ENCODE measurements around the gene FAM228B.
"Not testable (repeated sequence)": the region's sequence is repeated elsewhere in the genome, so short reads cannot be mapped to it uniquely, and the experiment has no call there.

The FAM228B gene

DNA sequence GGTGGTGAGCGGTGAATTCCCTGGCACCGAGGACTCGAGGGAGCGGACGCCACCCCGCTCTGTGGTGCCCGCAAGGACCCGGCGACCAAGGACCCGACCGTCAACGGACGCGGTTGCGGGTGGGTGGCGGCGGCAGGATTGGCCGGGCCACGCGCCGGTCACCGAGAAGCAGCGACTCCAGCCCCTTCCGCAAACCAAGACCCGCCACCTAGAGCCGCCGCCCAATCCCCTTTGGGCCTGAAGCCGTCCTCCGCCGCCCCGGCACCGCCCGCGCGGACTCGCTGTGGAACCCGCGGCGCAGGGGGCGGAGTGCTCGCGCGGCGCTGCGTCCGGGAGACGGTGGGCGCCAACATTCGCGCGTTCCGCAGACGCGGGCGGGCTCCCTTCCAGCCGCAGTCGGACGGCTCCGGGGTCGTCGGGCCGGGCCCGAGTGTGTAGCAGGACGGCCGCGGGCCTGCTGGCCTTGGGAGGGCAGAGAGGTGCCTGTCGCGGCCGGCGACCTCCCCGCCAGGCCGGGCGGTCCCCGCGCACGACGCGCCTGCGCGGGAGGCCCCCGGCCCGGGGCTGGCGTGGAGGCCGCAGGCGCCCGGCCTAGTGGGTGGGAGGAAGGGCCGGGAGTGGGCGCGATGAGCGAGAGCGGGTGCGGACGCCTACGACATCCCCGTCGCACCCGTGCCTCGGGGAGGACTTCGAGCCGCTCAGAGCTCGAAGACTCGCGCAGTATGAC is at the start of gene FAM228B, which contains the start of gene PFN4:
Gene FAM228B, plus strand, starts transcription at position 275 of the 727 bp plus-strand sequence. CDS start 893 bp downstream, outside the sequence.
Gene PFN4, minus strand, starts transcription at position 140 of the 727 bp plus-strand sequence. CDS start 799 bp downstream, outside the sequence.
- DNase-seq (ENCODE audit: low read depth): peak; percentile 48

DNA sequence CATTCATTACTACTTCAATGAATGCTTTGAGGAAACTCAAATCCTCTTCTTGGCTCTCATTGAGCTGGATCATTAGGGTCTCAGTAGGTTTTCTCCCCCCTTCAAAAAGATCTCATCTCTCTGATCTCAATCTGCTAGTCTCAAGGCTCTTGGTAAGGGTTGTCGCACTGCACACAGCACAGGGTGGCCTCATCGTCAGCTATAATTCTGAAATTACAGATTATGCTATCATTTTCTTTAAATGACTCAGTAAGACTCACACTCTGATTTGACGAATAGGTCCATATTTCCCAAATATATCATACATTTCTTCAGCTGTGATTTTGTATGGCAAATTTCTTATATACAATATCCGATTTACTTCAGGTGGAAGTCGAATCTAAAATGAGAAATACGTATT is 49.5 kb upstream of the FAM228B start:
- DNase-seq (ENCODE audit: low read depth): no peak

DNA sequence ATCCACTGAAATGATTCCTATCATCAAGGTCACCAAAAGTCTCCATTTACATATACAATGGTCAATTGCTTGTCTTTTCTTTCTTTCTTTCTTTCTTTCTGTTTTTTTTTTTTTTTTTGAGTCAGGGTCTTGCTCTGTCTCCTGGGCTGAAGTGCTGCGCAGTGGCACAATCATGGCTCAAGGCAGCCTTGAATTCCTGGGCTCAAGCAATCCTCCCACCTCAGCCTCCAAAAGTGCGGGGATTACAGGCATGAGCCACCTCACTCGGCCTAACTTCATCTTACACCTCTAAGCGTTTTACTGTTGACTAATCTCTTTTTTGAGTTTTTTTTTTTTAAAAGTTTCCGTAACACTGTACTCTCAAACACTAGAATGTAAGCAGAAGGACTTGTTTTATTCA is 48.0 kb upstream of the FAM228B start:
- no peak for DNase-seq (ENCODE audit: low read depth)

DNA sequence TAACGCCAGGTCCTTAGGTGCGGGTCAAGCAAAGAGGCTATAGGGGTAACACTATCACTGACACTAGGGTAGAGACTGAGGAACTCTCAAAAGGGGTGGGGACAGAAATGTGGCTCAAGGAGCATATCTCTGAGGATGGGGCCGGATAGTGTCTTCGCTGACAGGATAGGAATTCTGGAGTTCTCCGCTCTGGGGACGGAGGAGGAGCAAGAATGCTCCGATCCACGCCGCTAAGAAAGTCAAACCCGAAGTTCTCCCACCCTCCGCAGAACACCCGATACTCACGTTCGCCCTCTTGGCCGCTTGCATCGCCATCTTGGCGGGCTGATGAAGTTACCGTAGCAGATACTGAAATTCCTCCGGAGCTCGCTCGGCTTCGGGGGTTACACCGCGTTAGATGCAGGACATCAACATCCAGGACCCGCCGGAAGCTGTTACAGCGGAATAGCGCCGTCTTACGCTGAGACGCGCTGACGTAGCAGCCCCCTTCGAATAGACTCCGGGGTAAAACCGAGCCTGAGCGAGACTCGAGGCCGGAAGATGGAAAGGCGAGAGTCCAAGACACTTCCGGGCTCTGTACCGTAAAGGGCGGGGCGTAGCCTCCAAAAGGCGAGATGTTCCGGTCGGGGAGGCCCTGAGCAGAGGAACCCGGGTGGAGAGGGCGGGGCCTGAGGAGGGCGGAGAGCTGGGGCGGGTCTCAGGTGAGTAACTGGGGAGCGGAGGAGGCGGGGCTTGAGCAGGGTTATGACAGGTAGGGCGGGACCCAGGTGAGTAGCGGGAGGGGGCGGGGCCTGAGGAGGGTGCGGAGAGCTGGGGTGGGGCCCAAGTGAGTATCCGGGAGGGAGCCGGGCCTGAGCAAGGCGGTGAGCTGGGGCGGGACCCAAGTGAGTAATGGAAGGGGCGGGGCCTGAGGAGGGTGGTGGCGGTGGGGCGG is 47.1 kb upstream of the FAM228B start, which contains the start of gene SF3B6:
Gene SF3B6, minus strand, starts transcription at position 412 of the 934 bp plus-strand sequence. Its CDS starts 97 bp downstream, at position 315.
- DNase-seq (ENCODE audit: low read depth): peak; percentile 98

DNA sequence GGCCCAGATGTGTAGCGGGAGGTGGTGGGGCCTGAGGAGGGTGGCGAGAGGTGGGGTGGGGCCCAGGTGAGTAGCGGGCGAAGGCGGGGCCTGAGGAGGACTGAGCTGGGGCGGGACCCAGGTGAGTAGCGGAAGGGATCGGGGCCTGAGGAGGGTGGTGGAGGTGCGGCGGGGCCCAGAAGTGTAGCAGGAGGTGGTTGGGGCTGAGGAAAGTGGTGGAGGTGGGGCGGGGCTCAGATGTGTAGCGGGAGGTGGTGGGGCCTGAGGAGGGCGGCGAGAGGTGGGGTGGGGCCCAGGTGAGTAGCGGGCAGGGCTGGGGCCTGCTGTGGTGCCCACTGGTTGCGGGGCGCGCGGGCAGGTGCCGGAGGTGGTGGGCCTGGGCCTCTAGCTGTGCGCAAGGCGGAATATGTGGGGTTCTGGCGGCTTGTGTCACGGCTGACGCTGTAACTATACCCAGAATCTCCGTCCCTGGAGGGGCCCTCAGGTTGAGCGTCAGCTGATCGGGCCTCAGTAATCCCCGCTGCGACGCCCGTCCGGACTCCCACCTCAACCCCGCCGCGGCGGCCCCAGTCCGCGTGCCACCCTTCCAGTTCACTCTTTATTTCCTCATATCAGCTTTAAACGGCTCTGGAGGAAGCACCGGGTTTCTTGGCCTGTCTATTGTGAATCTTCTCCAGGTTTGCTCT is 46.3 kb upstream of the FAM228B start:
- no peak for DNase-seq (ENCODE audit: low read depth)

DNA sequence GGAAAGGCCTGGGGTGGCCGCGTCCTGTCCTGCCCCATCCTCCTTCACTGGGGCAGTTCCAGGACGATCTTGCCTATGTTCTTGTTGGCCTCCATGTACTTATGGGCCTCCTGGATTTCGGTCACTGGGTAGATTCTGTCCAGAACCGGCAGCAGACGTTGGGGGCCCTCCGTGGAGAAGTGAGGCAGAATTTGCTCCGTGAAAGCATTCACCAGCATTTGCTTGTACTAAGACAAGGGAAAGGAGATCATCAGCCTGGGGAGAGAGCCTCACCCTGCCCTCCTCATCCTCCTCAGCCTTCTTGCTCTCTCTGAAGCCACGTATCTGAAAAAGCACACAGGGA is 45.8 kb upstream of the FAM228B start:
- DNase-seq (ENCODE audit: low read depth): no peak

DNA sequence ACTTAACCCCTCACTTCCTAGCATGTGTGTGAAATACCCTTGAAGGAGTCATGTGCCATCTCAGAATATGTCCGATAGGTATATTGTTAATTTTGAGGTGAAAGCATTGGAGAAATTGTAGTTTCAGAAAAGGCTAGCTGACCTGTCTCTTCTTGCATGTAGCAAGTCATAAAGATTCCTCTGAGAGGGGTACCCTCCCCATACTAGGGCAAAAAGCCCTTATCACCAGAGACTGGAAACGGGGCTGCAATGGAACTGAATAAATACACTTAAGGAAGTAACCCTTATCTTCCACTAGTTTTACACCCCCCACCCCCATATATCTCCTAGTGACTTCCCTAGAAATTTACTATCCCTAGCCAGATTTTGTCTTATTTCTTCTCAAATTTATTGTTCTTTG is 45.4 kb upstream of the FAM228B start:
- DNase-seq (ENCODE audit: low read depth): no peak

DNA sequence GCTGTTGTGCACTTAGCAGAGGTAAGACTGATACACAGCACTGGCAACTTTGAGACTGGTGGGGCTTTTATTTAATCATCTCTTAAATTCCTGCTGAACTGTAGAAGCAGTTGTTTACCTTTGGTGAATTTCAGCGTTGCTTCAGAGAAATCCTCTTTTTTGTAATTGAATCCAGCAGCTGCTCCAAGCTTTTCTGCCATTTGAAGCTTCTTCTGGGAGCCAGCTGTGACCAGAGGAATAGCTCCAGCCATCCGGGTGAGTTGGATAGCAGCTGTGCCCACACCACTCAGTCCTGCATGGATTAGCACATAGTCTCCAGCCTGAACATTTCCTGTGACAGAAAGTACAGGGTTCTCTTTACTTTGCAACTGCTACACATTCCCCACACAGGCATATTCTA is 42.6 kb upstream of the FAM228B start:
- no peak for DNase-seq (ENCODE audit: low read depth)

DNA sequence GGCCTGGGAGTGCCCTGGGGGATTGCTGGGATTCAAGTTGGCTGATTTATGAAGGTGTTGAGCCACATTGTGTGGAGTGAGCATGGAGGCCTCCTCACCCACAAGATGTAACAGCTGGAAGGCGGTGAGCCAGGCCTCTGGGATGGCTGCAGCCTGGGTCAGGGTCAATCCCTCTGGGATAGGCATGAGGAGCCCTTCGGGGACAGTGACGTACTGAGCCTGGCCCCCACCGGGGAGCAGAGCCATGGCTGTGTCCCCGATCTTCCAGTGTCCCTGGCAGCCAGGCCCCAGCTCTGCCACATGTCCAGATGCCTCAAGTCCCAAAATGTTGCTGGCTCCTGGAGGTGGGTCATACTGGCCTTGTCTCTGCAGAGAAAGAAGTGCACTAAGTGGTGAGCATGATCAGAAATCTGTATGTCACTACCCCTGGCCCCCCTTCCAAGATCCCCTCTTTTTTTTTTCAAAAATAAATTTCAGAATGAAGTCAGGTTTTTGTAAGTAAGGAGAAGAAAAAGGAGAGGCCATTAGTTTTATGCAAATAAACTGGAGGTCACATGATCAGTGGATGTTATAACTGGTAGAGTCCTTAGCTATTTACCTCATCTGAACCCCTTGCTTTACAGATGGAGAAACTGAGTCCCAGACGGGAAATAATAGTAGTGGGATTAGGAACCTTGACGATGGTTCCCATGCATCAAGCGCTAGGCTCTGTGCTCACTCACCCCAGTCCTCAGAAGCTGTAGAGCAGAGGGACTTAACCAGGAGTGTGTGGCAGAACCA is 40.3 kb upstream of the FAM228B start:
- DNase-seq (ENCODE audit: low read depth): no peak

DNA sequence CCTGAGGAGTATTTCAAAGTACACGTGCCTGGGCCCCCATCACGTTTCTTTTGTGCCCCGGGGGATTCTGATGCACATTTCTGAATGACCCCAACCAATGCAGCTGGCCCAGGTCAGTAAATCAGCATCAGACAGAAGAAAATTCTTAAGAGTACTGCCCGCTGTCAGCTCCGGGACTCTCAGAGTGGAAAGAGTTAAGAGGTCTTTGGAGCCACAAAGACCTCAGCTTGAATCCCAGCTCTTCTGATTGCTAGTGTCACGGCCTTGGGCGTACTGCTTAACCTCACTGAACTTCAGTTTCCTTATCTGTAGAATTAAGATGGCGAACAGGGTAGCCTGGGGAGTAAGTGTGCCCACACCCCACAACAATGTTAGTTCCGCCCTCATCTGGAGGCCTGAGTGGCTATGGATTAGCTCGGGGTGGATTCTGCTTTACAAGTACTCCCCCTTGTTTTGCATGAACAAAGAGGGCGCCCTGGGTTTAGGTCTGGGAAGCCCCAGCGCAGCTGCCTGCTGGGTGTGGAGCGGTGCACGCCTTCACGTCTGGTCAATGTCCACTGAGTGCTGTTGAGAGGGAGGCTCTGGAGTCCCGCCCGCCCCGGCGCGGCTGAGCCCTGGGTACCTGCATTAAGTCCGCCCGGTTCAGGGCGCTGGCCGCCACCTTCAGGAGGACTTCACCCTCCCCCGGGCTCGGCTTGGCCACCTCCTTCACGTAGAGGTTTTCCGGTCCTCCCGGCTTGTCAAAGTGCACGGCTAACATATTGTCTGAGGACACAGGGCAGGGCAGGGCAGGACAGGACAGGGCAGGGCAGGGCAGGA is 39.5 kb upstream of the FAM228B start:
- DNase-seq (ENCODE audit: low read depth): no peak

DNA sequence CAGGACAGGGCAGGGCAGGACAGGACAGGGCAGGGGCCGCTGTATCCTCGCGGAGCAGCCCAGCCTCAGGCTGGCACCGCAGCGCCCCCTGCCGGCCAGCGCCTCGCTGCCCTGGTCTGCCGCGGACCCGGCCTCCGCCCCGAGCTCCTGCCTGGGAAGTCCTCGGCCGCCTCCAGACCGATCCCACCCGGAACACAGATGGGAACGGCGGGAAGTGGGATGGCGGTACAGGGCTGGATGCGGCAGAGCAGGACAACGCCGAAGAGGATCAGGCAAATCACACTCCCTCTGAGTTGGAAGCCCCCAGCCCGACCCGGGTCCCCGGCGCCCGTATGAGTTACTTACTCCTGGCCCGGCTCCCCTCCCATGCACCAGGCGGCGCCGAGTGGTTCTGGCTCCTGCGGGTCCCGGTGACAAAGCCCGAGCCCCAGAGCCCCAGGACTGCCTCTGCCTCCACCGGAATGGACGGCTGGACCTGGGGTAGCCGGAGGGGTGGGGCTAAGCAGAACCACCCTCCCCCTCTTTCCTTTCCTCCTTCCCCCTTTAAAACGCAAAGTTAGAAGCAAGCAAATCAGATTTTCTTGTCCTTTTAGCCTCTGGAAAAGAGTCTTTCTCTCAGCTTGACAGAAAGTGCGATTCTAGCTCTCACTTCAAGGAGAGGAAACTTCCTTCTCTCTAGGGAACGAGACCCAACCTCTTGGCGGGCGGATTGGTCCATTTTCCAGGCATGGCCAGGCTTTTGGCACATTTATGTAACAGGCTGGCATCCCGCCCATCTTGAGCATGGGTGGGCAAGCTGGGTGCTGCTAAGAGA is 38.7 kb upstream of the FAM228B start, which contains the start of gene TP53I3:
Gene TP53I3, minus strand, starts transcription at position 449 of the 814 bp plus-strand sequence. CDS start 508 bp downstream, outside the sequence.
- peak; percentile 71 for DNase-seq (ENCODE audit: low read depth)

DNA sequence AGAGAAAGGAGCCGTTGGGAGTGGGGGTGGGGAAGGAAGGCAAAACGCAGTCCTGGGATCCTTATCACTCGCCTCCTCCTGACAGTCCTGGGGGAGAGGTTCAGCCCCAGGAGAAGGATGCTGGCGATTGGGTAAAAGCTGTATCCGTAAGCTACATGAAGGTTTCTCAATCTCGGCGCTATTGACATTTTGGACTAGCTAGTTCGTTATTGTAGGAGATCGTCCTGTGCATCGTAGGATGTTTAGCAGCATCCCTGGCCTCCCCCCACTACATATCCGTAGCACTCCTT is 38.1 kb upstream of the FAM228B start:
- DNase-seq (ENCODE audit: low read depth): no peak

DNA sequence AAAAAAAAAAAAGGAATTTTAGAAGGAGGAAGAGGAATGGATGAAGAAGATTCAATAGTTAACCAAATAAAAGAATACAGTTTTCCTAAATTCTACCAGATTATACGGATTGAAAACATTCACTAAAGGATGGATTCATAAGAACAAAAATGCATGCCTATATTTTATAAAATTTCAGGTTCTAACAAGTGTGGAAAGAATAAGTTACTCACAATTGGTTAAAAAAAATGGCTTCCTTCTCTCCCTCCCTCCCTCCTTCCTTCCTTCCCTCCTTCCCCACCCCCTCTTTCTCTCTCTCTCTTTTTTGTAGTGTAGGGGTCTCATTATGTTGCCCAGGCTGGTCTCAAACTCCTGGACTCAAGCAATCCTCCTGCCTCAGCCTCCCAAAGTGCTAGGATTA is 37.0 kb upstream of the FAM228B start:
- DNase-seq (ENCODE audit: low read depth): no peak

DNA sequence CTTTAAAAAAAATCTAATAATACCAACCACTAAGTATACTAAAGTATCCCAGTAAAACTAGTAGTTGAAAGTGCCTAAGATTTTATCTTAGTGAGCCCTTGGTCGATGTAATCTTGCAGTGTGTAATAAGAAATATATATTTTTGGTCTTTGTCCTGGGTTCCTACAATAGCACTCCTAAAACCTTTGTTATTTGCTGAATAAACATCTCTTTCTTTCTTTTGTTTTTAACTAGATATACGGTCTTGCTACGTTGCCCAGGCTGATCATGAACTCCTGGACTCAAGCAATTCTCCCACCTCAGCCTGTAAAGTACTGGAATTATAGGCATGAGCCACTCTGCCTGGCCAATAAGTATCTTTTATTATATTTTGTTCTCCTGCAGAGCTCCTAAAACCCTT is 36.2 kb upstream of the FAM228B start:
- no peak for DNase-seq (ENCODE audit: low read depth)

DNA sequence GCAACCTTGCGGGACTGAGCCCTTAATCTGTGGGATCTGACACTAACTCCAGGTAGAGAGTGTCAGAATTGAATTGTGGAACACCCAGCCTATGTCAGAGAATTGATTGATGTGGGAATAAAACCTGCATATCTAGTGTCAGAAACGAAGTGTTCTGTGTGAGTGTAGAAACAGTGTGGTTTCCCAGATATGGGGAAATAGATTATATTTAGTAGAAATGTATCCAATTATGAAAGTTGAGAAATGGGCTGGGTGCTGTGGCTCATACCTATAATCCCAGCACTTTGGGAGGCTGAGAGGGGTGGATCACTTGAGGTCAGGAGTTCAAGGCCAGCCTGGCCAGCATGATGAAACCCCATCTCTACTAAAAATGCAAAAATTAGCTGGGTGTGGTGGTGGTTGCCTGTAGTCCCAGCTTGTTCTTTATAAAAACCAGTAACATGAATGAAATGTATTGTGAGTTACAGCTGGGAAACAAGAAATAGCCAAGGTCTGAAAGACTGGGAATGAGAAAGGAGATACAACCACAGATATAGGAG is 34.4 kb upstream of the FAM228B start:
- DNase-seq (ENCODE audit: low read depth): no peak

DNA sequence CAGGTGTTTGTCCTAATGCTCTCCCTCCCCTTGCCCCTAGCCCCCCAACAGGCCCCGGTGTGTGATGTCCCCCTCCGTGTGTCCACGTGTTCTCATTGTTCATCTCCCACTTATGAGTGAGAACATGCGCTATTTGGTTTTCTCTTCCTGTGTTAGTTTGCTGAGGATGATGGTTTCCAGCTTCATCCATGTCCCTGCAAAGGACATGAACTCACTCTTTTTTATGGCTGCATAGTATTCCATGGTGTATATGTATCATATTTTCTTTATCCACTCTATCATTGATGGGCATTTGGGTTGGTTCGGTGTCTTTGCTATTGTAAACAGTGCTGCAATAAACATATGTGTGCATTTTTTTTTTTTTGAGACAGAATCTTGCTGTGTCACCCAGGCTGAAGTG is 30.0 kb upstream of the FAM228B start:
- not testable (repeated sequence) for DNase-seq (ENCODE audit: low read depth)

DNA sequence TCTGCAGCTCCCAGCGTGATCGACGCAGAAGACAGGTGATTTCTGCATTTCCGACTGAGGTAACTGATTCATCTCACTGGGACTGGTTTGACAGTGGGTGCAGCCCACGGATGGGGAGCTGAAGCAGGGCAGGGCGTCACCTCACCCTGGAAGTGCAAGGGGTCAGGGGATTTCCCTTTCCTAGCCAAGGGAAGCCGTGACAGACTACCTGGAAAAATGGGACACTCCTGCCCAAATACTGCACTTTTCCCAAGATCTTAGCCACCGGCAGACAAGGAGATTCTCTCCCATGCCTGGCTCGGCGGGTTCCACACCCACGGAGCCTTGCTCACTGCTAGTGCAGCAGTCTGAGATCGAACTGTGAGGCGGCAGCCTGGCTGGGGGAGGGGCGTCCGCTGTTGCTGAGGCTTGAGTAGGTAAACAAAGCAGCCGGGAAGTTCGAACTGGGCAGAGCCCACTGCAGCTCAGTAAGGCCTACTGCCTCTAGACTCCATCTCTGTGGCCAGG is 28.0 kb upstream of the FAM228B start:
- DNase-seq (ENCODE audit: low read depth): not testable (repeated sequence)

DNA sequence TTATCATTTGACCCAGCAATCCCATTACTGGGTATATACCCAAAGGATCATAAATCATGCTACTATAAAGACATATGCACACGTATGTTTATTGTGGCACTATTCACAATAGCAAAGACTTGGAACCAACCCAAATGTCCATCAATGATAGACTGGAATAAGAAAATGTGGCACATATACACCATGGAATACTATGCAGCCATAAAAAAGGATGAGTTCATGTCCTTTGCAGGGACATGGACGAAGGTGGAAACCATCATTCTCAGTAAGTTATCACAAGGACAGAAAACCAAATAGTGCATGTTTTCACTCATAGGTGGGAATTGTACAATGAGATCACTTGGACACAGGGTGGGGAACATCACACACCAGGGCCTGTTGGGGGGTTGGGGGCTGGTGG is 22.5 kb upstream of the FAM228B start:
- not testable (repeated sequence) for DNase-seq (ENCODE audit: low read depth)

DNA sequence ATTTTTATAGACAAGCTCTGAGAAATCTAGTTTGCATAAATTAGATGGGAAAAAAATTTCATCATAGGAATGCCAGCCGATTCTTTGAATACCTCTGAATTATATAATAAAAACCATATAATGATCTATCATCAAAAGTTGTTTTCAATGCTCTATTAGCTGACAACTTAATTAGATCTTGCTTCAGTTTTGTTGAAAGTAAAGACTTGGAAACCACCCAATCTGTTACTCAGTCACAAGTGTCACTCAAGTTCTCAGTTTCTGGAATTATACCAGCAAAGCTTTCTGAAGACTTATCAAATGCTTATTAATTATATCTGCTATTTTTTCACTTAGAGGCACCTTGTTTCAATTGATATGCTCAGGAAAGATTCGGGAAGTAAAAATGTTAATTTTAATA is 21.3 kb upstream of the FAM228B start:
- DNase-seq (ENCODE audit: low read depth): no peak
